AG09309 (cell line): ENCODE data around the gene JMJD1C.
"Not testable (repeated sequence)": the region's sequence is repeated elsewhere in the genome, so short reads cannot be mapped to it uniquely, and the experiment has no call there.

Source experiments
- DNase-seq: peaks from one replicate; pipeline ENCODE4 v3.0.0-alpha.2; 2010; ENCODE audit warnings: low read depth
- H3K4me3 ChIP-seq: 2 replicates; pipeline ENCODE4 v1.5.1; 2011; ENCODE audit warnings: mild to moderate bottlenecking, low read depth, low read length, moderate library complexity; ENCODE audit not compliant: control insufficient read depth
- CTCF ChIP-seq: IDR thresholded peaks from 2 replicates; pipeline ENCODE4 v1.5.1; 2011; ENCODE audit warnings: mild to moderate bottlenecking, low read depth, low read length, inconsistent platforms; ENCODE audit not compliant: insufficient read depth, control insufficient read depth; ENCODE audit errors: missing control alignments

JMJD1C gene

GRCh38 chr10:63355682-63356081, 110.1 kb downstream of the JMJD1C start:
- H3K4me3 ChIP-seq = no peak overlapping the region
- no peak for DNase-seq
- no peak for TF ChIP-seq CTCF

- H3K4me3 ChIP-seq = no peak overlapping the region
- DNase-seq = no peak
- no peak for TF ChIP-seq CTCF
Observed at GRCh38 chr10:63352976-63353375, 112.8 kb downstream of the JMJD1C start.

- no peak overlapping the region for H3K4me3 ChIP-seq
- DNase-seq = no peak
- no peak for TF ChIP-seq CTCF
Observed at GRCh38 chr10:63348245-63348850, 117.4 kb downstream of the JMJD1C start.

- TF ChIP-seq CTCF = no peak
- no peak for DNase-seq
- H3K4me3 ChIP-seq = no peak overlapping the region
Observed at GRCh38 chr10:63346015-63346441, 119.7 kb downstream of the JMJD1C start.

- DNase-seq = no peak
- TF ChIP-seq CTCF = no peak
- H3K4me3 ChIP-seq = no peak overlapping the region
Observed at GRCh38 chr10:63344269-63344668, 121.5 kb downstream of the JMJD1C start.

- no peak overlapping the region for H3K4me3 ChIP-seq
- no peak for DNase-seq
- TF ChIP-seq CTCF = no peak
Observed at GRCh38 chr10:63343476-63343875, 122.3 kb downstream of the JMJD1C start.

GRCh38 chr10:63339640-63340039, 126.1 kb downstream of the JMJD1C start:
- DNase-seq, H3K4me3 ChIP-seq: not testable (repeated sequence)
